Measurements from ENCODE around the gene VOPP1.

VOPP1 gene

GRCh38 chr7:55426676-55427075 lies 145.6 kb downstream of the VOPP1 start:
- Histone ChIP-seq H3K4me1 (ENCODE audit: insufficient read depth, low read length) (peaks cover 4% of the 10 kb centered on the region; the same call in 1 of the 2 replicates), H3K9me3 (ENCODE audit: control insufficient read depth, insufficient read depth, low read length) (no peaks in the 10 kb centered on the region), H3K9ac (ENCODE audit: low read depth, low read length) (no peak overlapping the region), H3K36me3 (ENCODE audit: insufficient read depth, low read length) (no peaks in the 10 kb centered on the region; the same call in 1 of the 2 replicates)

GRCh38 chr7:55425141-55425752 lies 147.1 kb downstream of the VOPP1 start:
- no peak overlapping the region for H3K9ac ChIP-seq (ENCODE audit: low read depth, low read length)
- no peaks in the 10 kb centered on the region; the same call in 1 of the 2 replicates for H3K36me3 ChIP-seq (ENCODE audit: insufficient read depth, low read length)
- peaks cover 4% of the 10 kb centered on the region; the same call in 1 of the 2 replicates for H3K4me1 ChIP-seq (ENCODE audit: insufficient read depth, low read length)
- H3K9me3 ChIP-seq (ENCODE audit: control insufficient read depth, insufficient read depth, low read length) = no peaks in the 10 kb centered on the region

GRCh38 chr7:55423891-55424290 lies 148.4 kb downstream of the VOPP1 start:
- Histone ChIP-seq H3K9ac (ENCODE audit: low read depth, low read length) (no peak overlapping the region), H3K36me3 (ENCODE audit: insufficient read depth, low read length) (no peaks in the 10 kb centered on the region; the same call in 1 of the 2 replicates), H3K9me3 (ENCODE audit: control insufficient read depth, insufficient read depth, low read length) (no peaks in the 10 kb centered on the region), H3K4me1 (ENCODE audit: insufficient read depth, low read length) (peaks cover 4% of the 10 kb centered on the region; the same call in 1 of the 2 replicates)

- Histone ChIP-seq H3K4me1 (ENCODE audit: insufficient read depth, low read length) (peaks cover 4% of the 10 kb centered on the region; the same call in 1 of the 2 replicates), H3K36me3 (ENCODE audit: insufficient read depth, low read length) (no peaks in the 10 kb centered on the region; the same call in 1 of the 2 replicates), H3K9me3 (ENCODE audit: control insufficient read depth, insufficient read depth, low read length) (no peaks in the 10 kb centered on the region), H3K9ac (ENCODE audit: low read depth, low read length) (no peak overlapping the region)
These were observed 149.0 kb downstream of the VOPP1 start for GRCh38 chr7:55423277-55423711.
